GM10248 (cell line): ENCODE data around the gene PRKAR1B.

Experiments used
- CTCF ChIA-PET: fragments of 300-600 bp; sonication (Branson Sonifier 250); formaldehyde crosslinking; extraction: SDS; loops from one replicate; lab custom pipeline; 2021; ENCODE audit warnings: antibody characterized with exemption; lab: Yijun Ruan, JAX
- POLR2A ChIA-PET: fragments of 350-650 bp; sonication (Branson Sonifier 250); formaldehyde crosslinking; extraction: SDS; loops from one replicate; lab custom pipeline; 2020; ENCODE audit warnings: antibody characterized with exemption; lab: Yijun Ruan, JAX
- DNase-seq: peaks from one replicate; pipeline ENCODE4 v3.0.0; 2012; ENCODE audit errors: extremely low spot score
- TF ChIP-seq, protein P1 (sequence below): IDR thresholded peaks from 2 replicates; pipeline ENCODE4 v1.5.1; 2012; ENCODE audit warnings: mild to moderate bottlenecking, low read depth; ENCODE audit errors: extremely low read depth, missing control alignments, control extremely low read depth

PRKAR1B gene

DNA sequence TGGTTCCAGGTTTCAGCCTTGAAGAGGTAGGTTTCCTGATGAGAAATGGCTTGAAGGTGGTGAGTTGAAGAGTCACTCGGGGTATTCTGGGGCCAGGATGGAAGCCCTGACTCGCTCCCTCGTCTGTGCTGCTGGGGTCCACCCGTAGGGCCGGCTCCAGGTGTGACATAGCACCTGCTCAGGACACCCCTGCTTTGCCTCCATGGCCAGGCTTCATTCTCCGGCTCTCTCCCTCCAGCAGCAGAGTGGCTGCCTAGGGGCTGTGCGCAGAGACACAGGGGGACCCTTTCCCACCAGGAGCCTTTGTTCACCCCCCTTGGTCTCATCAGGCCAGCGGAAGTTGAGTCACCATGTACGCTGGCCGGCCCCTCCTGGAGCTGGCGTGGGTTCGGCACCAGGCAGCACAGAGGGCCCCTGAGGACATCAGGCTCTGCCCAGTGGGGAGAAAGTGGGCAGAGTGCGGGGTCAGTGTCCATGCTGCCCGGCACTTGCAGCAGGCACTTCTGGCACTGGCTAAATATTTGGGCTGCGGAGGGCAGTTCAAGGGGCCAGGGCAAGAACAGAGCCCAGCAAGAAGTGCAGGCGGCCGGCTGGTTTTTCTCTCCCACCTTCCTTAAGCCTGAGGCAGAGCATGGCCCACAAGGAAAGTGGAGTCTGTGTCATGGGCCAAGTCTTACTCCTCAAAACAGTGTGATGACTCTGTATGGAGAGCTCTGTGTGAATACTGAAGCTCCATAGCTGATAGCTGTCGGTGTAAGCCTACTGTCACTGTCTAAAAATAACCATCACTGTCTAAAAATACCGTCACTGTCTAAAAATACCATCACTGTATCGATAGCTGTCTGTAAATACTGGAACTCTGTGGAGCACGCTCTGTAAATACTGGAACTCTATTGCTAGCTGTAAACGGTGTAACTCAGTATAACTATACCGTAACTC, 3.7 kb upstream of the PRKAR1B start:
- ChIA-PET CTCF (interaction anchor here (0.9 to 1.5 kb wide), 4 partner anchors 12 to 143 kb away, joined by 3 to 4 read pairs (median 4); no protein-coding TSS in a partner anchor), POLR2A (interaction anchor here (0.5 kb wide), 1 partner anchor 220 kb away, joined by 3 read pairs; no protein-coding TSS in a partner anchor)
- no peak for DNase-seq
- TF ChIP-seq, protein P1, sequence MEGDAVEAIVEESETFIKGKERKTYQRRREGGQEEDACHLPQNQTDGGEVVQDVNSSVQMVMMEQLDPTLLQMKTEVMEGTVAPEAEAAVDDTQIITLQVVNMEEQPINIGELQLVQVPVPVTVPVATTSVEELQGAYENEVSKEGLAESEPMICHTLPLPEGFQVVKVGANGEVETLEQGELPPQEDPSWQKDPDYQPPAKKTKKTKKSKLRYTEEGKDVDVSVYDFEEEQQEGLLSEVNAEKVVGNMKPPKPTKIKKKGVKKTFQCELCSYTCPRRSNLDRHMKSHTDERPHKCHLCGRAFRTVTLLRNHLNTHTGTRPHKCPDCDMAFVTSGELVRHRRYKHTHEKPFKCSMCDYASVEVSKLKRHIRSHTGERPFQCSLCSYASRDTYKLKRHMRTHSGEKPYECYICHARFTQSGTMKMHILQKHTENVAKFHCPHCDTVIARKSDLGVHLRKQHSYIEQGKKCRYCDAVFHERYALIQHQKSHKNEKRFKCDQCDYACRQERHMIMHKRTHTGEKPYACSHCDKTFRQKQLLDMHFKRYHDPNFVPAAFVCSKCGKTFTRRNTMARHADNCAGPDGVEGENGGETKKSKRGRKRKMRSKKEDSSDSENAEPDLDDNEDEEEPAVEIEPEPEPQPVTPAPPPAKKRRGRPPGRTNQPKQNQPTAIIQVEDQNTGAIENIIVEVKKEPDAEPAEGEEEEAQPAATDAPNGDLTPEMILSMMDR: no peak

DNA sequence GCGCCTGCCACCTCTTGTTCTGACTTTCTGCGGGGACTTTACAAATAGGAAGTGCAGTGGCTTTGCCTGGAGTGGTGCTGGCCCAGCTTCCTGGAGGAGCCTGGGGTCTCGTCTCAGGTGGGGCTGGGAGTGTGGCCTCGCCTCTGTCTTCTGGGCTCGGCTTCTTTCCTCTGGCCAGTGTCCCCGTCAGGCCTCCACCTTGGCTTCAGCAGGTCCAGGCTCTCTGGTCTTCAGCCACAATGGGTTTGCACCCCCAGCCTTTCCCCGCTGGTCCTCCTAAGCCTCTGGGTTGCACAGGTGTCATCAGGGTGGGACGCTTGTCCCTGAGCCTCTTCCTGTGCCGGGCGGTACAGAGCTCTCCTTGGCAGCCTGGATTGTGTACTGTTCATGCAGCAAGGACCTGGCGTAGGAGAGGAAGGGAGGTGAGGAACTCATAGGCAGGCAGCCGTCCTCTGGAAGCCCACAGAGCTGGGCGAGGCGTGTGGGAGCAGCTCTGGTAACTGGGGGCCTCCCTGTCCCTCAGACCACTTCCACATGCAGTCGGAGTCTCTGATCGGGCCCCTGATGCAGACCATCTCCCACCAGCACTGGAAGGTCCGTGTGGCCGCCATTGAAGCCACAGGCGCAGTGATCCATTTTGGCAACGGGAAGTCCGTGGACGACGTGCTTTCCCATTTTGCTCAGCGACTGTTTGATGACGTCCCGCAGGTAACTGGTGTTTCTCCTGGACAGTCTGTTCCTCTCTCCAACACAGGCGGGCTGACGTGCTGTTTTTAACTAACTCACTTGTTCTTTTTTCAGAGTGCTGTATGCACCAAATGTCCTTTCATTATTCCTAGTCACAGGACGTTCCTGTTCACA, 2.3 kb upstream of the PRKAR1B start:
- no peak for DNase-seq
- POLR2A ChIA-PET: no interaction called here
- TF ChIP-seq, protein P1: no peak
- CTCF ChIA-PET: no interaction called here

DNA sequence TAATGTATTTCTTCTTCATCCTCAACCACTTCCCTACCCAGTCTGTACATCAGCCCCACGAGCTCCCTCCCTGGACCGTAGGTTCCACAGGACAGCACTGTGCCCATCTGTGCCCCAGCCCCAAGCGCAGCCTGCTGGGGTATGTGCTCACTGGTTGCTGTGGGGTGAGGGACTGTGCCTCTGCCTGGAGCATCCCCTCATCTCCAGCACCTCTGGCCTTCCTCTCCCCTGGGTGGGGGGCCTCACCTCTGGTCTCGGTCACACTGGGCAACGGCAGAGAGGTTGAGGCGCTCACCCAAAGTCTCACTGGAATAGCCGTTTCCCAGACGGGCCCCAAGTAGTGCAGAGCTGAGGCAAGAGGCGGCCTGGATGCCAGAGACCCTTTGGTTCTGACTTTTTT, 1.5 kb upstream of the PRKAR1B start:
- ChIA-PET CTCF (interaction anchor here (1.0 kb wide), 1 partner anchor 12 kb away, joined by 3 read pairs; no protein-coding TSS in a partner anchor), POLR2A (interaction anchor here (0.6 kb wide), 1 partner anchor 21 kb away, joined by 3 read pairs; no protein-coding TSS in a partner anchor)
- TF ChIP-seq, protein P1: no peak
- no peak for DNase-seq

DNA sequence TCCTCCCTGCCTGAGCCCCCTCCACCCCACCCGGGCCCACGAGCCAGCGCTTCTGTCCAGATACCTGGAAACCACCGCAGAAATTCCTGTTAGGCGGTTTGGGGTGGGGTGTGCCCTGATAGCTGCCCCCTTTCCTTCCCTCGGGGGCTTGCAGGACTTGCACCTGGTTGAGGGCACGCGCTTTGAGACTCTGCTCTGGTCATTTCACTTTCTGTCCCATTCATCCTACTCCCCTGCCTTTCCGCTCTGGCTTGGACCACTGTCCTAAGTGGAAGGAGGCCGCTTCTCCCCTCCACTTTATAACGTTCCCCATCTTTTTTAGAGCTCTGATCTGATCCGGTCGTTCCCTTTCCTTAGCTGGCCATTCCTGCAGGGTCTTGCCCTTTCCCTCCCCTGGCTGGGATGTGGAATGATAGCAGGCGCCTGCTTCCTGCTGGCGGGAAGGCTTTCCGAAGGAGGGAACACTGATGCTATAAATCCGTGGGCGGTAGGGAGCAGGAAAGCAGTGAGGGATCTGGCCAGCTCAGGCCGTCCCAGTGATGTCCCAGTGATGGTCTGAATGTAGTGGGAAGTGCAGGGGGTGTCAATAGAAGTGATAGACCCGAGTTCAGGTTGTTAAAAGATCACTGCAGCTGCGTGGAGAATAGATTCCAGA, 852 bp upstream of the PRKAR1B start:
- no peak for DNase-seq
- TF ChIP-seq, protein P1: no peak
- ChIA-PET POLR2A (interaction anchor here (0.6 kb wide), 2 partner anchors 21 to 93 kb away, joined by 3 read pairs; no protein-coding TSS in a partner anchor), CTCF (interaction anchor here (0.8 to 1.0 kb wide), 3 partner anchors 12 to 406 kb away, joined by 3 read pairs; no protein-coding TSS in a partner anchor)

DNA sequence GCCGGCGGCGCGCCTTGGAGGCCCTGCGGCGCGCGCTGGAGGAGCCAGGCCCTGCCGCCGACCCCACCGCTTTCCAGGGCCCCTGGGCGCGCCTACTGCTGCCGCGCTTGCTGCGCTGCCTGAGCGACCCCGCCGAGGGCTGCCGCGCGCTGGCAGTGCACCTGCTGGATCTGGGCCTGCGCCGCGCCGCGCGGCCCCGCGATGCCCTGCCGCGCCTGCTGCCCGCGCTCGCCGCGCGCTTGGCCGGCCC, 302 bp downstream of the PRKAR1B start:
- no peak for DNase-seq
- CTCF ChIA-PET: interaction anchor here (1.0 kb wide), 1 partner anchor 53 kb away, joined by 3 read pairs; no protein-coding TSS in a partner anchor
- POLR2A ChIA-PET: no interaction called here
- TF ChIP-seq, protein P1: no peak
